NT2/D1 (cell line): ENCODE results near the gene ZNF416.

Experiments used
- YY1 ChIP-seq: IDR thresholded peaks from 2 replicates; pipeline ENCODE4 v1.6.1; 2011; ENCODE audit not compliant: insufficient read length, insufficient read depth
- ZNF274 ChIP-seq: IDR thresholded peaks from 2 replicates; pipeline ENCODE4 v1.6.1; 2011; ENCODE audit warnings: mild to moderate bottlenecking, low read depth, low read length

- TF ChIP-seq YY1: peak; percentile 60
- no peak for TF ChIP-seq ZNF274
Measured at GRCh38 chr19:57613941-57614743, 35.4 kb upstream of the ZNF416 start, which contains the start of gene ZNF134.
